Neural cell (in vitro differentiated cells): ENCODE measurements around the gene VARS1. TPM values are rescaled to one million over a fixed set of nuclear protein-coding genes. Genes with fewer than 3 reads are reported as not detected.

Experiments
- H2AFZ ChIP-seq: fragments of 200-600, 300-800 bp; sonication (generic), shearing (Covaris generic); 2 replicates; pipeline ENCODE4 v1.6.0; 2014; ENCODE audit warnings: low read depth, mild to moderate bottlenecking, antibody characterized with exemption, low read length, moderate library complexity
- H3F3A ChIP-seq: fragments of 200-600 bp; shearing (Covaris generic); 2 replicates; pipeline ENCODE4 v1.6.1; 2016; ENCODE audit warnings: mild to moderate bottlenecking, moderate library complexity, mixed read lengths, antibody characterized with exemption, low read length; ENCODE audit not compliant: insufficient read depth, poor library complexity, severe bottlenecking
- H3K27ac ChIP-seq: fragments of 200-600, 300-800 bp; sonication (generic), shearing (Covaris generic); 2 replicates; pipeline ENCODE4 v1.5.1; 2014; ENCODE audit warnings: mild to moderate bottlenecking, low read length, moderate library complexity
- H3K27me3 ChIP-seq: fragments of 300-800, 200-600 bp; sonication (generic), shearing (Covaris generic); 2 replicates; pipeline ENCODE4 v1.6.0; 2014; ENCODE audit warnings: mild to moderate bottlenecking, low read depth, low read length, moderate library complexity; ENCODE audit not compliant: insufficient read depth
- H3K36me3 ChIP-seq: fragments of 300-800, 200-600 bp; sonication (generic), shearing (Covaris generic); 2 replicates; pipeline ENCODE4 v1.5.1; 2014; ENCODE audit warnings: mild to moderate bottlenecking, antibody characterized with exemption, low read length, moderate library complexity; ENCODE audit not compliant: insufficient read depth
- H3K4me2 ChIP-seq: fragments of 300-800, 200-600 bp; sonication (generic), shearing (Covaris generic); 2 replicates; pipeline ENCODE4 v1.6.0; 2014; ENCODE audit warnings: mild to moderate bottlenecking, low read length
- H3K4me3 ChIP-seq: fragments of 300-800, 200-600 bp; sonication (generic), shearing (Covaris generic); 2 replicates; pipeline ENCODE4 v1.5.1; 2014; ENCODE audit warnings: mild to moderate bottlenecking, low read length, moderate library complexity
- H3K79me2 ChIP-seq: fragments of 200-600 bp; shearing (Covaris generic); replicated peaks from 2 replicates; pipeline ENCODE4 v1.6.0; 2014; ENCODE audit warnings: mild to moderate bottlenecking, low read length, moderate library complexity; ENCODE audit not compliant: insufficient read depth
- H3K9ac ChIP-seq: fragments of 300-800, 200-600 bp; sonication (generic), shearing (Covaris generic); 2 replicates; pipeline ENCODE4 v1.6.1; 2016; ENCODE audit warnings: mild to moderate bottlenecking, low read length, mixed read lengths
- H3K9me2 ChIP-seq: fragments of 200-600 bp; shearing (Covaris generic); 2 replicates; pipeline ENCODE4 v1.6.1; 2016; ENCODE audit warnings: mild to moderate bottlenecking, low read length, mixed read lengths; ENCODE audit not compliant: insufficient read depth
- H3K9me3 ChIP-seq: fragments of 200-600, 300-800 bp; sonication (generic), shearing (Covaris generic); 2 replicates; pipeline ENCODE4 v1.6.1; 2016; ENCODE audit warnings: mild to moderate bottlenecking, mixed run types, low read length, moderate library complexity, mixed read lengths
- H4K20me1 ChIP-seq: fragments of 200-600 bp; shearing (Covaris generic); 2 replicates; pipeline ENCODE4 v1.6.1; 2016; ENCODE audit warnings: mild to moderate bottlenecking, mixed run types; ENCODE audit not compliant: insufficient read depth
- CTCF ChIP-seq: fragments of 450-650 bp; IDR thresholded peaks from 2 replicates; pipeline ENCODE4 v1.5.1; 2014; ENCODE audit warnings: antibody characterized with exemption, mild to moderate bottlenecking, moderate library complexity; ENCODE audit not compliant: poor library complexity, severe bottlenecking
- EP300 ChIP-seq: fragments of 450-650 bp; conservative IDR thresholded peaks from 2 replicates; pipeline ENCODE4 v1.6.1; 2014; ENCODE audit warnings: antibody characterized with exemption, mild to moderate bottlenecking, moderate library complexity; ENCODE audit not compliant: poor library complexity, severe bottlenecking
- EZH2 ChIP-seq: fragments of 200-600, 300-800 bp; shearing (Covaris generic), sonication (generic); IDR thresholded peaks from 2 replicates; pipeline ENCODE4 v1.6.1; 2014; ENCODE audit warnings: antibody characterized with exemption, low read length, borderline replicate concordance, mild to moderate bottlenecking; ENCODE audit not compliant: insufficient read depth, poor library complexity, severe bottlenecking
- MXI1 ChIP-seq: fragments of 450-650 bp; conservative IDR thresholded peaks from 2 replicates; pipeline ENCODE4 v1.6.1; 2014; ENCODE audit warnings: antibody characterized with exemption, mild to moderate bottlenecking; ENCODE audit not compliant: poor library complexity, severe bottlenecking
- POLR2AphosphoS5 ChIP-seq: IDR thresholded peaks from 2 replicates; pipeline ENCODE4 v1.6.1; 2012
- RAD21 ChIP-seq: fragments of 450-650 bp; conservative IDR thresholded peaks from 2 replicates; pipeline ENCODE4 v1.6.1; 2014; ENCODE audit warnings: antibody characterized with exemption, mild to moderate bottlenecking, moderate library complexity
- REST ChIP-seq: IDR thresholded peaks from 2 replicates; pipeline ENCODE4 v1.6.1; 2012; ENCODE audit warnings: borderline replicate concordance
- SMC3 ChIP-seq: fragments of 450-650 bp; conservative IDR thresholded peaks from 2 replicates; pipeline ENCODE4 v1.6.1; 2014; ENCODE audit warnings: antibody characterized with exemption, mild to moderate bottlenecking, moderate library complexity; ENCODE audit not compliant: poor library complexity
- TAF1 ChIP-seq: IDR thresholded peaks from 2 replicates; pipeline ENCODE4 v1.6.1; 2012; ENCODE audit warnings: low read depth
- polyA plus RNA-seq: library from polyadenylated mRNA; depleted of rRNA; stranded (reverse); fragments of >200 nt; gene quantifications from 2 replicates; pipeline ENCODE4 v1.2.3, GENCODE V29; 2014

Gene VARS1
- polyA plus RNA-seq, 1 donor from 2014 or later, result 40.9 TPM

GRCh38 chr6:31762356-31762755 lies 33.2 kb downstream of the VARS1 start, which contains the start of gene SAPCD1:
TSS of gene SAPCD1 (plus strand) at chr6:31762656. CDS start at chr6:31763055, 399 bp downstream.
- no peak within 1 kb of the TSS for H3K4me3 ChIP-seq
- TF ChIP-seq TAF1, result no peak
- no peak for TF ChIP-seq RAD21
- no peak for TF ChIP-seq EZH2
- TF ChIP-seq REST, result no peak
- TF ChIP-seq CTCF, result no peak
- no peak for TF ChIP-seq MXI1
- TF ChIP-seq SMC3, result no peak
- TF ChIP-seq EP300, result no peak
- no peak for TF ChIP-seq POLR2AphosphoS5
- H3K4me2 ChIP-seq, result no peak within 1 kb of the TSS
- no peaks in the 10 kb centered on the region for H3K36me3 ChIP-seq
- H3F3A ChIP-seq, result no peaks in the 10 kb centered on the region
- H3K27ac ChIP-seq, result no peak within 1 kb of the TSS
- H3K27me3 ChIP-seq, result no peaks in the 10 kb centered on the region
- H3K9ac ChIP-seq, result no peak within 1 kb of the TSS
- H3K9me3 ChIP-seq, result no peaks in the 10 kb centered on the region
- no peaks in the 10 kb centered on the region for H4K20me1 ChIP-seq
- no peaks in the 10 kb centered on the region for H3K79me2 ChIP-seq
- H2AFZ ChIP-seq, result no peak within 1 kb of the TSS
- H3K9me2 ChIP-seq, result no peaks in the 10 kb centered on the region

- Histone ChIP-seq H3K4me2 (no peak overlapping the region), H2AFZ (no peak overlapping the region), H3K4me3 (no peak overlapping the region), H3K79me2 (no peaks in the 10 kb centered on the region), H3K27ac (no peak overlapping the region), H4K20me1 (no peaks in the 10 kb centered on the region), H3K9me2 (no peaks in the 10 kb centered on the region), H3F3A (no peaks in the 10 kb centered on the region), H3K36me3 (no peaks in the 10 kb centered on the region), H3K9ac (no peak overlapping the region), H3K9me3 (no peaks in the 10 kb centered on the region), H3K27me3 (no peaks in the 10 kb centered on the region)
- TF ChIP-seq REST (no peak), CTCF (no peak), EZH2 (no peak), RAD21 (no peak), TAF1 (no peak), EP300 (no peak), SMC3 (no peak), MXI1 (no peak), POLR2AphosphoS5 (no peak)
Observed at GRCh38 chr6:31761343-31761742, 34.2 kb downstream of the VARS1 start.
